ENCODE data around the gene TSPAN31. TPM values are rescaled to one million over a fixed set of nuclear protein-coding genes. Genes with fewer than 3 reads are reported as not detected.

Gene TSPAN31
- polyA plus RNA-seq, 1 donor (not counting 4 experiments of a cell fraction or from before 2014, with no cell fraction given), result 47.7 TPM

- no peaks in the 10 kb centered on the region for H3K9me3 ChIP-seq (ENCODE audit: control insufficient read depth, low read depth, low read length)
- H3K79me2 ChIP-seq (ENCODE audit: control insufficient read depth, insufficient read depth, low read length), result peaks cover 52% of the 10 kb centered on the region
- peak overlapping the region; percentile 98 for H3K9ac ChIP-seq (ENCODE audit: control insufficient read depth, extremely low read depth, insufficient read depth, low read length)
- no peak for TF ChIP-seq CTCF (optimal IDR thresholded peaks at IDR 0.05 in 1 of 3, IDR thresholded peaks at IDR 0.05 in 1 of 3, conservative IDR thresholded peaks at IDR 0.05 in 1 of 3; ENCODE audit: extremely low read depth in 1 of 3, insufficient read depth in 2 of 3, low read length in 3 of 3)
- TF ChIP-seq EZH2 (IDR thresholded peaks at IDR 0.05; ENCODE audit: low read length), result no peak
- no peaks in the 10 kb centered on the region for H3K9me1 ChIP-seq (ENCODE audit: control insufficient read depth, extremely low read depth, insufficient read depth, low read length)
- peak overlapping the region; percentile 94 for H3K27ac ChIP-seq (ENCODE audit: control insufficient read depth, insufficient read depth, low read length)
- no peaks in the 10 kb centered on the region for H3K27me3 ChIP-seq (ENCODE audit: control insufficient read depth, extremely low read depth, insufficient read depth, low read length)
- H4K20me1 ChIP-seq (ENCODE audit: control insufficient read depth, extremely low read depth, insufficient read depth, low read length), result no peaks in the 10 kb centered on the region
- dilution Hi-C loops (cut with MboI; ENCODE audit: extremely low pct_ligation_motif_present, low sequenced_read_pairs), result no loop called here
- H3K36me3 ChIP-seq (ENCODE audit: control insufficient read depth in 2 of 2, extremely low read depth in 1 of 2, insufficient read depth in 2 of 2, low read length in 2 of 2), result peaks cover 14 to 20% of the 10 kb centered on the region in 2 experiments
- peaks cover 23% of the 10 kb centered on the region for H3K4me1 ChIP-seq (ENCODE audit: control insufficient read depth, extremely low read depth, insufficient read depth, low read length)
- H2AFZ ChIP-seq (ENCODE audit: control insufficient read depth, low read length), result peak overlapping the region; percentile 98
- peak overlapping the region; percentile 98 for H3K4me2 ChIP-seq (ENCODE audit: control insufficient read depth, extremely low read depth, insufficient read depth, low read depth, low read length)
- peak; percentile 59 for FAIRE-seq
- H3K4me3 ChIP-seq (ENCODE audit: control insufficient read depth in 2 of 3, extremely low read depth in 1 of 3, insufficient read depth in 2 of 3, low read depth in 1 of 3, low read length in 3 of 3), result peak overlapping the region; percentile 79 to 96 (median 93)
- DNase-seq (ENCODE audit: low read depth, low spot score), result no peak
Measured at GRCh38 chr12:57771236-57771872, 26.5 kb downstream of the TSPAN31 start.

GRCh38 chr12:57771873-57772428 lies 27.1 kb downstream of the TSPAN31 start, which contains the start of gene METTL1:
Gene METTL1, minus strand, starts transcription at chr12:57772105. Its CDS starts 22 bp downstream, at chr12:57772083.
- Histone ChIP-seq H3K27me3 (ENCODE audit: control insufficient read depth, extremely low read depth, insufficient read depth, low read length) (no peaks in the 10 kb centered on the region), H2AFZ (ENCODE audit: control insufficient read depth, low read length) (peak within 1 kb of the TSS; percentile 98), H3K4me2 (ENCODE audit: control insufficient read depth, extremely low read depth, insufficient read depth, low read depth, low read length) (peak within 1 kb of the TSS; percentile 98), H4K20me1 (ENCODE audit: control insufficient read depth, extremely low read depth, insufficient read depth, low read length) (no peaks in the 10 kb centered on the region), H3K36me3 (ENCODE audit: control insufficient read depth in 2 of 2, extremely low read depth in 1 of 2, insufficient read depth in 2 of 2, low read length in 2 of 2) (peaks cover 14 to 20% of the 10 kb centered on the region in 2 experiments), H3K27ac (ENCODE audit: control insufficient read depth, insufficient read depth, low read length) (peak within 1 kb of the TSS; percentile 94), H3K9me1 (ENCODE audit: control insufficient read depth, extremely low read depth, insufficient read depth, low read length) (no peaks in the 10 kb centered on the region), H3K79me2 (ENCODE audit: control insufficient read depth, insufficient read depth, low read length) (peaks cover 46% of the 10 kb centered on the region), H3K9ac (ENCODE audit: control insufficient read depth, extremely low read depth, insufficient read depth, low read length) (peak within 1 kb of the TSS; percentile 98), H3K9me3 (ENCODE audit: control insufficient read depth, low read depth, low read length) (no peaks in the 10 kb centered on the region), H3K4me1 (ENCODE audit: control insufficient read depth, extremely low read depth, insufficient read depth, low read length) (peaks cover 23% of the 10 kb centered on the region), H3K4me3 (ENCODE audit: control insufficient read depth in 2 of 3, extremely low read depth in 1 of 3, insufficient read depth in 2 of 3, low read depth in 1 of 3, low read length in 3 of 3) (peak within 1 kb of the TSS; percentile 79 to 96 (median 93))
- FAIRE-seq, result peak; percentile 48
- no peak for TF ChIP-seq CTCF (optimal IDR thresholded peaks at IDR 0.05 in 1 of 3, IDR thresholded peaks at IDR 0.05 in 1 of 3, conservative IDR thresholded peaks at IDR 0.05 in 1 of 3; ENCODE audit: extremely low read depth in 1 of 3, insufficient read depth in 2 of 3, low read length in 3 of 3)
- no peak for TF ChIP-seq EZH2 (IDR thresholded peaks at IDR 0.05; ENCODE audit: low read length)
- no peak for DNase-seq (ENCODE audit: low read depth, low spot score)
- dilution Hi-C loops (cut with MboI; ENCODE audit: extremely low pct_ligation_motif_present, low sequenced_read_pairs), result no loop called here

Data from keratinocyte (primary cell).